WTC11 (cell line): ENCODE results near the gene DYNLL1. TPM values are rescaled to one million over a fixed set of nuclear protein-coding genes. Genes with fewer than 3 reads are reported as not detected.
A peak's percentile ranks its signal among the peaks of the same experiment; 100 is the strongest.

Experiments used
- CBFB ChIP-seq: sonication (generic); formaldehyde crosslinking; IDR thresholded peaks from 2 replicates; pipeline ENCODE4 v1.8.1; 2022; ENCODE audit warnings: mild to moderate bottlenecking, low read depth, missing genetic modification reagents
- CREM ChIP-seq: sonication (generic); formaldehyde crosslinking; IDR thresholded peaks from 2 replicates; pipeline ENCODE4 v1.8.1; 2022; ENCODE audit warnings: mild to moderate bottlenecking, missing genetic modification reagents, moderate library complexity
- ESRRA ChIP-seq: sonication (generic); formaldehyde crosslinking; IDR thresholded peaks from 2 replicates; pipeline ENCODE4 v1.8.1; 2022; ENCODE audit warnings: mild to moderate bottlenecking, missing genetic modification reagents, borderline replicate concordance
- ETV6 ChIP-seq: sonication (generic); formaldehyde crosslinking; IDR thresholded peaks from 2 replicates; pipeline ENCODE4 v1.8.1; 2022; ENCODE audit warnings: mild to moderate bottlenecking, missing genetic modification reagents
- FOXP1 ChIP-seq: sonication (generic); formaldehyde crosslinking; IDR thresholded peaks from 2 replicates; pipeline ENCODE4 v1.8.0; 2022; ENCODE audit warnings: missing genetic modification reagents, mild to moderate bottlenecking, moderate library complexity, borderline replicate concordance
- GABPB1 ChIP-seq: sonication (generic); formaldehyde crosslinking; IDR thresholded peaks from 2 replicates; pipeline ENCODE4 v1.8.1; 2023; ENCODE audit warnings: mild to moderate bottlenecking, missing genetic modification reagents
- IRF2 ChIP-seq: sonication (generic); formaldehyde crosslinking; IDR thresholded peaks from 2 replicates; pipeline ENCODE4 v1.8.0; 2022; ENCODE audit warnings: low read depth, missing genetic modification reagents, borderline replicate concordance
- JAZF1 ChIP-seq: fragments of 250-450 bp; sonication (Bioruptor Pico); IDR thresholded peaks from 2 replicates; pipeline ENCODE4 v1.9.0; 2021; ENCODE audit warnings: moderate library complexity, mild to moderate bottlenecking, inconsistent platforms
- NFE2L1 ChIP-seq: sonication (generic); formaldehyde crosslinking; IDR thresholded peaks from 2 replicates; pipeline ENCODE4 v1.8.1; 2023; ENCODE audit warnings: missing genetic modification reagents
- NR2C2 ChIP-seq: sonication (generic); formaldehyde crosslinking; IDR thresholded peaks from 2 replicates; pipeline ENCODE4 v1.8.0; 2022; ENCODE audit warnings: mild to moderate bottlenecking, missing genetic modification reagents
- SMAD3 ChIP-seq: sonication (generic); formaldehyde crosslinking; IDR thresholded peaks from 2 replicates; pipeline ENCODE4 v1.8.0; 2022; ENCODE audit warnings: missing genetic modification reagents, mild to moderate bottlenecking, borderline replicate concordance
- SP1 ChIP-seq: sonication (generic); formaldehyde crosslinking; conservative IDR thresholded peaks from 2 replicates; pipeline ENCODE4 v1.8.1; 2022; ENCODE audit warnings: missing genetic modification reagents
- ZBTB21 ChIP-seq: sonication (generic); formaldehyde crosslinking; IDR thresholded peaks from 2 replicates; pipeline ENCODE4 v1.8.1; 2023; ENCODE audit warnings: mild to moderate bottlenecking, missing genetic modification reagents, borderline replicate concordance
- ZNF263 ChIP-seq: sonication (generic); formaldehyde crosslinking; IDR thresholded peaks from 2 replicates; pipeline ENCODE4 v1.8.1; 2022; ENCODE audit warnings: low read depth, mild to moderate bottlenecking, moderate library complexity, missing genetic modification reagents
- ZNF317 ChIP-seq: sonication (generic); formaldehyde crosslinking; IDR thresholded peaks from 2 replicates; pipeline ENCODE4 v1.8.1; 2023; ENCODE audit warnings: low read depth, mild to moderate bottlenecking, moderate library complexity, missing genetic modification reagents, borderline replicate concordance
- total RNA-seq: library from RNA; stranded (reverse); gene quantifications from 3 replicates; pipeline ENCODE4 v1.2.3, GENCODE V29; 2021
- TF ChIP-seq, protein P1 (sequence below): sonication (generic); formaldehyde crosslinking; IDR thresholded peaks from 2 replicates; pipeline ENCODE4 v1.8.0; 2022; ENCODE audit warnings: mild to moderate bottlenecking, missing genetic modification reagents
- TF ChIP-seq, protein P2 (sequence below): sonication (generic); formaldehyde crosslinking; IDR thresholded peaks from 2 replicates; pipeline ENCODE4 v1.8.1; 2023; ENCODE audit warnings: mild to moderate bottlenecking, missing genetic modification reagents
- TF ChIP-seq, protein P3 (sequence below): sonication (generic); formaldehyde crosslinking; IDR thresholded peaks from 2 replicates; pipeline ENCODE4 v1.8.0; 2022; ENCODE audit warnings: mild to moderate bottlenecking, missing genetic modification reagents
- TF ChIP-seq, protein P4 (sequence below): fragments of 250-450 bp; sonication (Bioruptor Pico); IDR thresholded peaks from 2 replicates; pipeline ENCODE4 v1.8.0; 2021; ENCODE audit warnings: mild to moderate bottlenecking
- TF ChIP-seq, protein P5 (sequence below): sonication (generic); formaldehyde crosslinking; IDR thresholded peaks from 2 replicates; pipeline ENCODE4 v1.8.1; 2023; ENCODE audit warnings: mild to moderate bottlenecking, moderate library complexity, missing genetic modification reagents
- TF ChIP-seq, protein P6 (sequence below): sonication (generic); formaldehyde crosslinking; conservative IDR thresholded peaks from 2 replicates; pipeline ENCODE4 v1.8.1; 2022; ENCODE audit warnings: mild to moderate bottlenecking, missing genetic modification reagents
- TF ChIP-seq, protein P7 (sequence below): sonication (generic); formaldehyde crosslinking; IDR thresholded peaks from 2 replicates; pipeline ENCODE4 v1.8.1; 2023; ENCODE audit warnings: mild to moderate bottlenecking, missing genetic modification reagents
- TF ChIP-seq, protein P8 (sequence below): sonication (generic); formaldehyde crosslinking; IDR thresholded peaks from 2 replicates; pipeline ENCODE4 v1.8.0; 2023; ENCODE audit warnings: mild to moderate bottlenecking, missing genetic modification reagents

DYNLL1 gene
- total RNA-seq, 1 experiment from 2014 or later = 327 TPM

DNA sequence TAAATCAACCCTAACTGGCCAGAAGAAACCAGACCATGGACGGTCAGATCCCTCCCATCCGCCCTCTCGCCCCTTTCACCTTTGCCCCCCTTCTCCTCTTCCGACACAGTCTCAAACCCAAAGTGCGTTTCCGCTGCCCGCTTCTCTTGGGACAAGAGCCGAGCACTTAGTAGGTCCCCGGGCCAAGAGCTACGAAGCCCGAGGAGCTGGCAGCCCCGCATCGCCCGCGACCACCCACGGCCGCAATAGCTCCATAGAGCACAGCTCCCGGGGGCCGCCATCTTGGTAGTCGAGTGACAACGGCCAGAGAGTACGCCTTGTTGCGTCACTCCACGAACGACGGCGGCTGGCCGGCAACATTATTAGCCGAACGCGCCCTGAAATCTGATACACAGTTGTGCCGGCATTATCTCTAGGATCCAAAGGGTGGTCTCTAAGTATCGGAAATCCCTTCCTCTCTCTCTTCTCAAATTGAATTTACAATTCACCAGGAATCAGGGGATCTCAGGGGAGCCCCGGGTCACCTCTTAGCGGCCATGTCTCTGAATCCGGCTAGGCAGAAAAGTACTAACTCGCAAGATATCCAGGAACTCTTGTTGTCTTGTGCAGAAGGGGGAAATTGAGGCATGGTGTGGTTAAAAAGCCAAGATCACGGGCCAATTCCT, 33.1 kb downstream of the DYNLL1 start, which contains the start of gene COQ5 (continued):
- TF ChIP-seq, protein P1, sequence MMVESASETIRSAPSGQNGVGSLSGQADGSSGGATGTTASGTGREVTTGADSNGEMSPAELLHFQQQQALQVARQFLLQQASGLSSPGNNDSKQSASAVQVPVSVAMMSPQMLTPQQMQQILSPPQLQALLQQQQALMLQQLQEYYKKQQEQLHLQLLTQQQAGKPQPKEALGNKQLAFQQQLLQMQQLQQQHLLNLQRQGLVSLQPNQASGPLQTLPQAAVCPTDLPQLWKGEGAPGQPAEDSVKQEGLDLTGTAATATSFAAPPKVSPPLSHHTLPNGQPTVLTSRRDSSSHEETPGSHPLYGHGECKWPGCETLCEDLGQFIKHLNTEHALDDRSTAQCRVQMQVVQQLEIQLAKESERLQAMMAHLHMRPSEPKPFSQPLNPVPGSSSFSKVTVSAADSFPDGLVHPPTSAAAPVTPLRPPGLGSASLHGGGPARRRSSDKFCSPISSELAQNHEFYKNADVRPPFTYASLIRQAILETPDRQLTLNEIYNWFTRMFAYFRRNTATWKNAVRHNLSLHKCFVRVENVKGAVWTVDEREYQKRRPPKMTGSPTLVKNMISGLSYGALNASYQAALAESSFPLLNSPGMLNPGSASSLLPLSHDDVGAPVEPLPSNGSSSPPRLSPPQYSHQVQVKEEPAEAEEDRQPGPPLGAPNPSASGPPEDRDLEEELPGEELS = peak; percentile 63; the same call in 1 of the 2 replicates
- TF ChIP-seq, protein P2, sequence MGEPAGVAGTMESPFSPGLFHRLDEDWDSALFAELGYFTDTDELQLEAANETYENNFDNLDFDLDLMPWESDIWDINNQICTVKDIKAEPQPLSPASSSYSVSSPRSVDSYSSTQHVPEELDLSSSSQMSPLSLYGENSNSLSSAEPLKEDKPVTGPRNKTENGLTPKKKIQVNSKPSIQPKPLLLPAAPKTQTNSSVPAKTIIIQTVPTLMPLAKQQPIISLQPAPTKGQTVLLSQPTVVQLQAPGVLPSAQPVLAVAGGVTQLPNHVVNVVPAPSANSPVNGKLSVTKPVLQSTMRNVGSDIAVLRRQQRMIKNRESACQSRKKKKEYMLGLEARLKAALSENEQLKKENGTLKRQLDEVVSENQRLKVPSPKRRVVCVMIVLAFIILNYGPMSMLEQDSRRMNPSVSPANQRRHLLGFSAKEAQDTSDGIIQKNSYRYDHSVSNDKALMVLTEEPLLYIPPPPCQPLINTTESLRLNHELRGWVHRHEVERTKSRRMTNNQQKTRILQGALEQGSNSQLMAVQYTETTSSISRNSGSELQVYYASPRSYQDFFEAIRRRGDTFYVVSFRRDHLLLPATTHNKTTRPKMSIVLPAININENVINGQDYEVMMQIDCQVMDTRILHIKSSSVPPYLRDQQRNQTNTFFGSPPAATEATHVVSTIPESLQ (CRISPR knock-in tag) = no peak
- peak; percentile 63 for TF ChIP-seq ETV6
- TF ChIP-seq ZBTB21 = peak; percentile 85; the same call in 1 of the 2 replicates
- TF ChIP-seq, protein P3, sequence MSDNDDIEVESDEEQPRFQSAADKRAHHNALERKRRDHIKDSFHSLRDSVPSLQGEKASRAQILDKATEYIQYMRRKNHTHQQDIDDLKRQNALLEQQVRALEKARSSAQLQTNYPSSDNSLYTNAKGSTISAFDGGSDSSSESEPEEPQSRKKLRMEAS (CRISPR knock-in tag) = peak; percentile 60; the same call in 1 of the 2 replicates
- no peak for TF ChIP-seq NFE2L1 (CRISPR knock-in tag)
- TF ChIP-seq NR2C2 (CRISPR knock-in tag) = 0 out of 2 replicates have a peak, but pooled peaks have one; percentile 31
- no peak for TF ChIP-seq IRF2
- TF ChIP-seq SMAD3 = peak; percentile 58; the same call in 1 of the 2 replicates
- TF ChIP-seq ZNF317 (CRISPR knock-in tag) = no peak
- peak; percentile 96 for TF ChIP-seq GABPB1 (CRISPR knock-in tag)
- TF ChIP-seq, protein P4, sequence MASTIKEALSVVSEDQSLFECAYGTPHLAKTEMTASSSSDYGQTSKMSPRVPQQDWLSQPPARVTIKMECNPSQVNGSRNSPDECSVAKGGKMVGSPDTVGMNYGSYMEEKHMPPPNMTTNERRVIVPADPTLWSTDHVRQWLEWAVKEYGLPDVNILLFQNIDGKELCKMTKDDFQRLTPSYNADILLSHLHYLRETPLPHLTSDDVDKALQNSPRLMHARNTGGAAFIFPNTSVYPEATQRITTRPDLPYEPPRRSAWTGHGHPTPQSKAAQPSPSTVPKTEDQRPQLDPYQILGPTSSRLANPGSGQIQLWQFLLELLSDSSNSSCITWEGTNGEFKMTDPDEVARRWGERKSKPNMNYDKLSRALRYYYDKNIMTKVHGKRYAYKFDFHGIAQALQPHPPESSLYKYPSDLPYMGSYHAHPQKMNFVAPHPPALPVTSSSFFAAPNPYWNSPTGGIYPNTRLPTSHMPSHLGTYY (CRISPR knock-in tag) = no peak
- TF ChIP-seq FOXP1 (CRISPR knock-in tag) = peak; percentile 80
- no peak for TF ChIP-seq ZNF263 (CRISPR knock-in tag)
- TF ChIP-seq, protein P5, sequence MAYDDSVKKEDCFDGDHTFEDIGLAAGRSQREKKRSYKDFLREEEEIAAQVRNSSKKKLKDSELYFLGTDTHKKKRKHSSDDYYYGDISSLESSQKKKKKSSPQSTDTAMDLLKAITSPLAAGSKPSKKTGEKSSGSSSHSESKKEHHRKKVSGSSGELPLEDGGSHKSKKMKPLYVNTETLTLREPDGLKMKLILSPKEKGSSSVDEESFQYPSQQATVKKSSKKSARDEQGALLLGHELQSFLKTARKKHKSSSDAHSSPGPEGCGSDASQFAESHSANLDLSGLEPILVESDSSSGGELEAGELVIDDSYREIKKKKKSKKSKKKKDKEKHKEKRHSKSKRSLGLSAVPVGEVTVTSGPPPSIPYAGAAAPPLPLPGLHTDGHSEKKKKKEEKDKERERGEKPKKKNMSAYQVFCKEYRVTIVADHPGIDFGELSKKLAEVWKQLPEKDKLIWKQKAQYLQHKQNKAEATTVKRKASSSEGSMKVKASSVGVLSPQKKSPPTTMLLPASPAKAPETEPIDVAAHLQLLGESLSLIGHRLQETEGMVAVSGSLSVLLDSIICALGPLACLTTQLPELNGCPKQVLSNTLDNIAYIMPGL = peak; percentile 71; the same call in 1 of the 2 replicates
- TF ChIP-seq, protein P6, sequence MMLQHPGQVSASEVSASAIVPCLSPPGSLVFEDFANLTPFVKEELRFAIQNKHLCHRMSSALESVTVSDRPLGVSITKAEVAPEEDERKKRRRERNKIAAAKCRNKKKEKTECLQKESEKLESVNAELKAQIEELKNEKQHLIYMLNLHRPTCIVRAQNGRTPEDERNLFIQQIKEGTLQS (CRISPR knock-in tag) = peak; percentile 83
- no peak for TF ChIP-seq CBFB
- TF ChIP-seq, protein P7, sequence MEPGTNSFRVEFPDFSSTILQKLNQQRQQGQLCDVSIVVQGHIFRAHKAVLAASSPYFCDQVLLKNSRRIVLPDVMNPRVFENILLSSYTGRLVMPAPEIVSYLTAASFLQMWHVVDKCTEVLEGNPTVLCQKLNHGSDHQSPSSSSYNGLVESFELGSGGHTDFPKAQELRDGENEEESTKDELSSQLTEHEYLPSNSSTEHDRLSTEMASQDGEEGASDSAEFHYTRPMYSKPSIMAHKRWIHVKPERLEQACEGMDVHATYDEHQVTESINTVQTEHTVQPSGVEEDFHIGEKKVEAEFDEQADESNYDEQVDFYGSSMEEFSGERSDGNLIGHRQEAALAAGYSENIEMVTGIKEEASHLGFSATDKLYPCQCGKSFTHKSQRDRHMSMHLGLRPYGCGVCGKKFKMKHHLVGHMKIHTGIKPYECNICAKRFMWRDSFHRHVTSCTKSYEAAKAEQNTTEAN (CRISPR knock-in tag) = 0 out of 2 replicates have a peak, but pooled peaks have one; percentile 17
- 0 out of 2 replicates have a peak, but pooled peaks have one; percentile 67 for TF ChIP-seq ESRRA
- TF ChIP-seq CREM (CRISPR knock-in tag) = peak; percentile 89
- TF ChIP-seq JAZF1 (CRISPR knock-in tag) = no peak
- TF ChIP-seq, protein P8, sequence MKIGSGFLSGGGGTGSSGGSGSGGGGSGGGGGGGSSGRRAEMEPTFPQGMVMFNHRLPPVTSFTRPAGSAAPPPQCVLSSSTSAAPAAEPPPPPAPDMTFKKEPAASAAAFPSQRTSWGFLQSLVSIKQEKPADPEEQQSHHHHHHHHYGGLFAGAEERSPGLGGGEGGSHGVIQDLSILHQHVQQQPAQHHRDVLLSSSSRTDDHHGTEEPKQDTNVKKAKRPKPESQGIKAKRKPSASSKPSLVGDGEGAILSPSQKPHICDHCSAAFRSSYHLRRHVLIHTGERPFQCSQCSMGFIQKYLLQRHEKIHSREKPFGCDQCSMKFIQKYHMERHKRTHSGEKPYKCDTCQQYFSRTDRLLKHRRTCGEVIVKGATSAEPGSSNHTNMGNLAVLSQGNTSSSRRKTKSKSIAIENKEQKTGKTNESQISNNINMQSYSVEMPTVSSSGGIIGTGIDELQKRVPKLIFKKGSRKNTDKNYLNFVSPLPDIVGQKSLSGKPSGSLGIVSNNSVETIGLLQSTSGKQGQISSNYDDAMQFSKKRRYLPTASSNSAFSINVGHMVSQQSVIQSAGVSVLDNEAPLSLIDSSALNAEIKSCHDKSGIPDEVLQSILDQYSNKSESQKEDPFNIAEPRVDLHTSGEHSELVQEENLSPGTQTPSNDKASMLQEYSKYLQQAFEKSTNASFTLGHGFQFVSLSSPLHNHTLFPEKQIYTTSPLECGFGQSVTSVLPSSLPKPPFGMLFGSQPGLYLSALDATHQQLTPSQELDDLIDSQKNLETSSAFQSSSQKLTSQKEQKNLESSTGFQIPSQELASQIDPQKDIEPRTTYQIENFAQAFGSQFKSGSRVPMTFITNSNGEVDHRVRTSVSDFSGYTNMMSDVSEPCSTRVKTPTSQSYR = no peak
- TF ChIP-seq SP1 (CRISPR knock-in tag) = peak; percentile 73
